Vagina (tissue), 2 donors: ENCODE results near the gene CCDC57. TPM values are rescaled to one million over a fixed set of nuclear protein-coding genes. Genes with fewer than 3 reads are reported as not detected.

Experiments
- DNase-seq, 2 donors: peaks; one replicate each; pipeline ENCODE4 v3.0.0-alpha.2; 2017; ENCODE audit errors: extremely low spot score in 2 of 2
- H3K27ac ChIP-seq: fragments of 200-600 bp; sonication (generic); one replicate; pipeline ENCODE4 v1.5.1; 2019
- H3K27me3 ChIP-seq: fragments of 200-600 bp; sonication (generic); one replicate; pipeline ENCODE4 v1.5.1; 2019
- H3K36me3 ChIP-seq, 2 donors: fragments of 200-600 bp; sonication (generic); one replicate each; pipeline ENCODE4 v1.5.1; 2017 to 2019
- H3K4me1 ChIP-seq: fragments of 200-600 bp; sonication (generic); one replicate; pipeline ENCODE4 v1.5.1; 2019
- H3K4me3 ChIP-seq, 2 donors: fragments of 200-600 bp; sonication (generic); 1 replicate in 1 of 2; 2 replicates in 1 of 2; pipeline ENCODE4 v1.5.1; 2016 to 2019
- H3K9me3 ChIP-seq: fragments of 200-600 bp; sonication (generic); one replicate; pipeline ENCODE4 v1.5.1; 2019
- POLR2A ChIP-seq, 2 donors: fragments of 450-650 bp; IDR thresholded peaks; one replicate each; pipeline ENCODE4 v1.6.1; 2017; ENCODE audit warnings: antibody characterized with exemption in 2 of 2, mild to moderate bottlenecking in 2 of 2, moderate library complexity in 2 of 2
- POLR2AphosphoS5 ChIP-seq, 2 donors: sonication (generic); formaldehyde crosslinking; IDR thresholded peaks; one replicate each; pipeline ENCODE4 v1.9.0; 2017; ENCODE audit warnings: antibody characterized with exemption in 2 of 2, mild to moderate bottlenecking in 2 of 2, low read depth in 1 of 2; ENCODE audit not compliant: insufficient read depth in 1 of 2
- intact Hi-C: fragments of 100-400 bp; cut with DNase I; formaldehyde crosslinking; loops from one replicate; pipeline ENCODE4 v1.15.1; 2023
- total RNA-seq: library from RNA; depleted of rRNA; stranded (reverse); fragments of >200 nt; gene quantifications from one replicate; pipeline ENCODE4 v1.2.3, GENCODE V29; 2016
- TF ChIP-seq, protein P1 (sequence below), 3 experiments: fragments of 450-650 bp in 2 of 3; fragments of 200-600 bp in 1 of 3; sonication (generic) in 1 of 3; IDR thresholded peaks; one replicate each; pipeline ENCODE4 v1.5.1; 2017 to 2019; ENCODE audit warnings: antibody characterized with exemption in 3 of 3, mild to moderate bottlenecking in 2 of 3, moderate library complexity in 2 of 3

CCDC57 gene
- total RNA-seq, 1 donor from 2014 or later = 26.5 TPM

DNA sequence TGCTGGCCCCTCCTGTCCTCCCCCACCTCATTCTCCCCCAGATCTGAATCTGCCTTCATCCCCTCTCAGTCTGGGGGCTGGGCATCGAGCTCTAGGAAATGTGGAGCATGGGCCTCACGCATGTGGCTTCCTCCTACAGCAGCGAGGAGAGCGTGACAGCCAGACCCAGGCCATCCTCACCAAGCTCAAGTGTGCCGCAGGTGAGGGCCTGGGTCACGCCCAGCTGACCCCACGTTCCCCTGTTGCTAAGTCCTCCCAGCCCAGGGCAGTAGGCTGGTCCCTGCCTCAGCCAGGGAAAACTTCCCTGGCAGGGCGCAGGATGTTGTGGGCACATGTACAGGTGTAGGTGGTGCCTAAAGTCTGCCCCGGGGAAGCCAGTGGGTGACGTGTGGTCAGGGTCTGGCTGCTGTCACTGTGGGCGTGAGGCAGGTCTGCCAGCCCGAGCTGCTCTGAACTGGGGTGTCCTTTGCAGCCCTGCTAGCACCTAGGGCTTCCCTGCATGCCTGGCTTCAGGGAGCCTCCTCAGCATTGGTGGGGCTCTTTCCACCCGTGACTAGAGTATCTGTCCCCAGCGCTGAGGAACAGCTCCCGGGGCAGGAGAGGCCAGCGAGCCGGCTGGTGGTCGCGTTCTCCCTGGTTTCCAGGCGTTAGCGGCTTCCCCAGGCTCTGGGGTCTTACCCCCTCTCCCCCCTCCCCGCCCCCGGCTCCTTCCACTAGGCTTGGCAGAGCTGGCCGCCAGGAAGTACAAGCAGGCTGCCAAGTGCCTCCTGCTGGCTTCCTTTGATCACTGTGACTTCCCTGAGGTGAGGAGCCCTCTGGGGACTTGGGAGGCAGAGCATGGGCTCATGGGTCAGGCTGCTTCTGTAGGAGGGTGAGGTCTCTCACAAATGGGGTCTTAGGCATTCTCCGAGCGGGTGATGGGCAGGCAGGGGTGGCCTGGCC lies 157.3 kb downstream of the CCDC57 start:
- DNase-seq = no peak
- Histone ChIP-seq H3K27me3 (no peaks in the 10 kb centered on the region), H3K36me3 (peaks cover 0 to 52% of the 10 kb centered on the region in 2 donors), H3K27ac (no peak overlapping the region), H3K4me1 (peaks cover 29% of the 10 kb centered on the region), H3K4me3 (no peak overlapping the region), H3K9me3 (no peaks in the 10 kb centered on the region)
- TF ChIP-seq POLR2A (IDR thresholded peaks at IDR 0.05) (no peak), POLR2AphosphoS5 (IDR thresholded peaks at IDR 0.05; ENCODE audit: insufficient read depth in 1 of 2, low read depth in 1 of 2) (no peak)
- TF ChIP-seq, protein P1, sequence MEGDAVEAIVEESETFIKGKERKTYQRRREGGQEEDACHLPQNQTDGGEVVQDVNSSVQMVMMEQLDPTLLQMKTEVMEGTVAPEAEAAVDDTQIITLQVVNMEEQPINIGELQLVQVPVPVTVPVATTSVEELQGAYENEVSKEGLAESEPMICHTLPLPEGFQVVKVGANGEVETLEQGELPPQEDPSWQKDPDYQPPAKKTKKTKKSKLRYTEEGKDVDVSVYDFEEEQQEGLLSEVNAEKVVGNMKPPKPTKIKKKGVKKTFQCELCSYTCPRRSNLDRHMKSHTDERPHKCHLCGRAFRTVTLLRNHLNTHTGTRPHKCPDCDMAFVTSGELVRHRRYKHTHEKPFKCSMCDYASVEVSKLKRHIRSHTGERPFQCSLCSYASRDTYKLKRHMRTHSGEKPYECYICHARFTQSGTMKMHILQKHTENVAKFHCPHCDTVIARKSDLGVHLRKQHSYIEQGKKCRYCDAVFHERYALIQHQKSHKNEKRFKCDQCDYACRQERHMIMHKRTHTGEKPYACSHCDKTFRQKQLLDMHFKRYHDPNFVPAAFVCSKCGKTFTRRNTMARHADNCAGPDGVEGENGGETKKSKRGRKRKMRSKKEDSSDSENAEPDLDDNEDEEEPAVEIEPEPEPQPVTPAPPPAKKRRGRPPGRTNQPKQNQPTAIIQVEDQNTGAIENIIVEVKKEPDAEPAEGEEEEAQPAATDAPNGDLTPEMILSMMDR (IDR thresholded peaks at IDR 0.05) = no peak
- intact Hi-C loops = no loop called here

DNA sequence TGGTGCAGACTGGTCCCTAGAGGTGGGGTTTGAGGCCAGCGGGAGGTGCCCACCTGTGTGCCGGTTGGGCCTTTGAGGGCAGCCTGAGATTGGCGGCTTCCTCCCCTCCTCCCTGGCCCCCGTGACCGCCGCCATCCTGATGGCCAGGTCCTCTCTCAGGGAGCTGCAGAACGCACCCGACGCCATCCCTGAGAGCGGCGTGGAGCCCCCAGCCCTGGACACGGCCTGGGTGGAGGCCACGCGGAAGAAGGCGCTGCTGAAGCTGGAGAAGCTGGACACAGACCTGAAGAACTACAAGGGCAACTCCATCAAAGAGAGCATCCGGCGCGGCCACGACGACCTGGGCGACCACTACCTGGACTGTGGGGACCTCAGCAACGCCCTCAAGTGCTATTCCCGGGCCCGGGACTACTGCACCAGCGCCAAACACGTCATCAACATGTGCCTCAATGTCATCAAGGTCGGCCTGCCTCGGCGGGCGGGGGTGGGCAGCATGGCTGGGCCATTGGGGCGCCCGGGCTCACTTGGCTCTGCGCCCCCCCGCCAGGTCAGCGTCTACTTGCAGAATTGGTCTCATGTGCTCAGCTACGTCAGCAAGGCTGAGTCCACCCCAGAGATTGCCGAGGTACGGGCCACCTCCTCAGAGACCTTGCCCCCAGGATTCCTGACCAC lies 158.2 kb downstream of the CCDC57 start:
- TF ChIP-seq POLR2A (IDR thresholded peaks at IDR 0.05) = no peak
- TF ChIP-seq, protein P1 (IDR thresholded peaks at IDR 0.05) = no peak
- TF ChIP-seq POLR2AphosphoS5 (IDR thresholded peaks at IDR 0.05; ENCODE audit: insufficient read depth in 1 of 2, low read depth in 1 of 2) = no peak
- DNase-seq = no peak
- H3K36me3 ChIP-seq = peaks cover 0 to 52% of the 10 kb centered on the region in 2 donors
- peaks cover 37% of the 10 kb centered on the region for H3K4me1 ChIP-seq
- H3K9me3 ChIP-seq = no peaks in the 10 kb centered on the region
- no peak overlapping the region for H3K27ac ChIP-seq
- no peak overlapping the region for H3K4me3 ChIP-seq
- intact Hi-C loops = no loop called here
- no peaks in the 10 kb centered on the region for H3K27me3 ChIP-seq

DNA sequence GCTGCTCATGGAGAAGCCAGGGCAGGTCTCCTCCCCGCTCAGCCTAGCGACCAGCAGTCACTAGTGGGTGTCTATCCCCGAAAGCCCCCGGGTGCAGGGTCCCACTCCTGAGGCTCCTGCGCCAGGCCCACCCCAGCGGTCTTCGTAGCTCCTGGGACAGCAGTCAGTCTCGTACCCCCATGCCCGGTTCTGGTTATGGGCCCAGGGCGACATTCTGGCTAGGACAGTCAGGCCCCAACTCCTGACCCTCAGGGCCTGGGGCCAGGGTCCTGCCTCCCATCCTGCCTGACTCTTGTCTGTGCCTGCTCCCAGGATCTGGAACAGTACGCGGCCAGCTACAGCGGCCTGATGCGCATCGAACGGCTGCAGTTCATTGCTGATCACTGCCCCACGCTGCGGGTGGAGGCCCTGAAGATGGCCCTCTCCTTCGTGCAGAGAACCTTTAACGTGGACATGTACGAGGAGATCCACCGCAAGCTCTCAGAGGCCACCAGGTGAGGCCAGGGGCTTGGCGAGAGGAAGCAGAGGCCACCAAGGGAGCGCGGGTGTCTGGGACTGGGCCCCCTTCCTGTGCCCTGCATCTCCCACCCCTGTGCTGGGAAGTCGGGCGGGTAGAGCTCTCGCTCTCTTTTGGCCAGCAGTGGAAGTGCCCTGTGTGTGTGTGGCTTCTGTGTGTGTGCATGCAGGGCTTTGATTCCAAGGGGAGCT lies 158.9 kb downstream of the CCDC57 start:
- no peak overlapping the region for H3K4me3 ChIP-seq
- DNase-seq = no peak
- H3K9me3 ChIP-seq = no peaks in the 10 kb centered on the region
- H3K27me3 ChIP-seq = no peaks in the 10 kb centered on the region
- intact Hi-C loops = no loop called here
- no peak for TF ChIP-seq POLR2A (IDR thresholded peaks at IDR 0.05)
- TF ChIP-seq, protein P1 (IDR thresholded peaks at IDR 0.05) = no peak
- no peak for TF ChIP-seq POLR2AphosphoS5 (IDR thresholded peaks at IDR 0.05; ENCODE audit: insufficient read depth in 1 of 2, low read depth in 1 of 2)
- no peak overlapping the region for H3K27ac ChIP-seq
- peaks cover 0 to 55% of the 10 kb centered on the region in 2 donors for H3K36me3 ChIP-seq
- peaks cover 39% of the 10 kb centered on the region for H3K4me1 ChIP-seq

DNA sequence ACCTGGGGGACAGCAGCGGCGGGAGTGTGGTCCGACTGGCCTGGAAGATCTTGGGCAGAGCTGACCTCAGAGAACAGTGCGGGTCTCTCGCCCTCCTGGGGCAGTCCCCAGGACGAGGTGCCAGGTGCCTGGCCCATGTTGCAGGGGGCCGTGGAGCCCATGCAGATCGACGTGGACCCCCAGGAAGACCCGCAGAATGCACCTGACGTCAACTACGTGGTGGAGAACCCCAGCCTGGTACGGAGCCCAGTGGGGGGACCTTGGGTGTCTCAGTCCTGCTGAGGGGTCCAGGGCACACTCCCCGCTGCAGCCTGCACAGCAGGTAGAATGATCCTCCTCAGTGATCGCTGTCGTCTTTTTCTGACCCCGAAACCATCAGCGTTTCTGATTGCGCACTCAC lies 159.5 kb downstream of the CCDC57 start:
- H3K36me3 ChIP-seq = peaks cover 0 to 57% of the 10 kb centered on the region in 2 donors
- TF ChIP-seq, protein P1 (IDR thresholded peaks at IDR 0.05) = no peak
- no peak for TF ChIP-seq POLR2A (IDR thresholded peaks at IDR 0.05)
- no peak for TF ChIP-seq POLR2AphosphoS5 (IDR thresholded peaks at IDR 0.05; ENCODE audit: insufficient read depth in 1 of 2, low read depth in 1 of 2)
- no peaks in the 10 kb centered on the region for H3K9me3 ChIP-seq
- peak overlapping the region in 1 of 2 donors; percentile 72 for H3K4me3 ChIP-seq
- no peak overlapping the region for H3K27ac ChIP-seq
- H3K4me1 ChIP-seq = peaks cover 39% of the 10 kb centered on the region
- intact Hi-C loops = no loop called here
- H3K27me3 ChIP-seq = no peaks in the 10 kb centered on the region
- DNase-seq = no peak
